GM10847 (cell line): ENCODE data around the gene MBP.
A peak's percentile ranks its signal among the peaks of the same experiment; 100 is the strongest.

Experiments
- POLR2A ChIP-seq: IDR thresholded peaks from 2 replicates; pipeline ENCODE4 v1.6.1; 2011; ENCODE audit not compliant: insufficient read length; ENCODE audit errors: extremely low read depth

Gene MBP

DNA sequence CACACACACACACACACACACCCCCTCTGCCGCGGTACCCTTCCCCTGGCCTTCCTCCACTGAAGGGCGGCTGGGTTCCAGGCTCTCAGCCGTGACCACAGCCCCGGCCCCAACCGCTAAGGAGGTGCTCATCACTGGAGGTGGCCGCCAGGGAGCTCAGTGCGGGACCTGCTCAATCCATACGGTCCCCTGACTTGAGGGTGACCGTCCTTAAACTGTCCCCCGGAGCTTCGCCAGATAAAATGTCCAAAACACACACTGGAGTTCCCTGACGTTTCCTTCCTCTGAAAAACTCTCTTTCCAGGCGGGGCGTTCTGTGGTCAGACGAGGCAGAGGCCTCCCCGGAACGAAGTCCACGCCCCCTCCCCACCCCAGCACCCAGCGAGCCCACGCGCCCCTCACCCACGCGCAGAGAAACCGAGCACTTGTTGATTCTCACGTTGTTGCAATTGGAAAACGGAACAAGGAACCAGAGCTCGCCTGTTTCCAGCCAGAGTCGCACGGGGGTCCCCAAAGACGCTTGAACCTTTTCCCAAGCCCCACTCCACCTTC, 1.4 kb downstream of the MBP start:
- TF ChIP-seq POLR2A, result no peak

DNA sequence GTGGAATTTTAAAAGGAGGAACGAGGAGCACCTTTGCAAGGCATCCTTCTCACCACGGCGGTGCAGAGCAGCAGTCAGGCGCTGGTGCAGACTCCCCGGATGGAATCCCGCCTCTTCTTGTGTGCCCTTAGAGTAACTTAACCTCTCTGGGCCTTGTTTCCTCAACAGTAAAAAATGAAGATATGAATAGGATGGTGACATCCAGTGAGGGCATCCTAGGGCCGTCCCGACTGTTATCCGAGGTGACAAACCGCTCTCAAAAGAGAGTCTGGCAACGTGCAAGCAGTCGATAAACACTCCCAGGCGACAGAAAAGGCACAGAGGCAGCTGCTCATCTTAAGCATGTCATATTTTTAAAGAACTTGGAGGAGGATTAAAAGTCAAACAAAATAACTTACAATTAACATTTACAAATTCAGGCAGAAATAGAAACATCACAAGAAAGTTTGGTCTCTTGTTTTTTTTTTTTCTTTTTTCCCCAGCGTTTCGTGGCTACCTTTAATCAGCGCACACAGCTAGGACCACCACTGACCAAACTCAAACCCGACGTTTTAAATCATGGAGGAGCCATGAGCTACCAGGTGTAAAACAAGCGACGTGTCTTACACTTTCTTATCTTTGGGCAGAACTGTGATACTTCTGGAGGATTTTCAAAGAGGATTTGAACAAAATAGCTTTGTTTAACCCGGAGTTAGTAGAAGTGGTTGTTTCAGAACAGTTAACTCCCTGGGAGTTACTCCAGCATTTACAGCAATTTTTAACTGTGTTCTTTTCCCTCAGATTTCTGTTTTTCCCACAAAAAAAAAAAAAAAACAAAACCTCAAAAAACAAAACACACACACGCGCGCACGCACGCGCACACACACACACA, 2.1 kb downstream of the MBP start:
- no peak for TF ChIP-seq POLR2A

DNA sequence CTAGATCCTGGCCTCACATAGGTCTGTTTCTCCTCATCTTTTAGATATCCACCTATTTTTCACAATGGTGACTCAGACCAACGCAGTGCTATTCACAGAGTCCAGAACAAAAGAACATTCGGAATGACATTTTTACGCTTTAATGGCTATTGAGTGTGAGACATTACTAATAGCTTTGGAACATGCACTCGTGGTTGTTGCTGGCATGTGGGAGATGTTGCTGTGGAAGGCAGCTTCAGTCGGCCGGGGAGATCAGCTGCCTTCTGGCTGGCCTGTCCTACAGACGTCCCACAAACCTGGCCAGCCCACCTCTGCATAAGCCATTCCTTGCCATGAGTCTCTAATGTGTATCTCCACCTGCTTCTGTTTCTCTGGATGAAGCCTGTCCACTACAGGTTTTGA, 3.4 kb downstream of the MBP start:
- no peak for TF ChIP-seq POLR2A

DNA sequence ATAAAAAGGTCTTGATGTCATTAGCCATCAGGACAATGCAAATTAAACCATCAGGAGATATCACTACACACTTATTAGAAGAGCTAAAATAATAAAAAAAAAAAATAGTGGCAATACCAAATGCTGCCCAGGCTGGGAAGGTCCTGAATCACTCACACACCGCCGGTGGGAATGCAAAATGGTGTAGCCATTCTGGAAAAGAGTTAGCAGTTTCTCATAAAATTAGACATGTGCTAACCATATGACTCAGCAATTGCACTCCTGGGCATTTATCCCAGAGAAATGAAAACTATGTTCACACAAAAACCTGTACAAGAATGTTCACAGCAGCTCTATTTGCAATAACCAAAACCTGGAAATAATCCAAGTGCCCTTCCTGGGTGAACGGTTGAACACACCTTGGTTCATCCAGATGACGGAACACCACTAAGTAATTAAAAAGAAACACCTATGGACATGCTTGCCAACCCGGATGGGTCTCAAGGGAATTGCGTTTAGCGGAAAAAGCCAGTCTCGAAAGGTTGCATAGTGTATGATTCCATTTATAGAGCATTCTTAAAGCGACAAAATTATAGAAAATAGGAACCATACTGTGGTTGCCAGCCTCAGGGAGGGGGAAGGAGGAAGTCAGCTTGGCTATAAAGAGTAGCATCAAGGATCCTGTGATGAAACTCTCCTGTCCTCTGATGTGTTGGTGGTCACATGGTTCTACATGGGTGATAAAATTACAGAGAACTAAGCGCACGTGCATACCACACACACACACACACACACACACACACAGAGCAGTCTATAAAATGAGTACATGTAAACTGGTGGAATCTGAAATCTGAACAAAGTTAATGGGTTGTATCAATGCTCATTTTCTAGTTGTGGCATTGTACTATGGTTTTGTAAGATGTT, 4.6 kb downstream of the MBP start:
- no peak for TF ChIP-seq POLR2A

DNA sequence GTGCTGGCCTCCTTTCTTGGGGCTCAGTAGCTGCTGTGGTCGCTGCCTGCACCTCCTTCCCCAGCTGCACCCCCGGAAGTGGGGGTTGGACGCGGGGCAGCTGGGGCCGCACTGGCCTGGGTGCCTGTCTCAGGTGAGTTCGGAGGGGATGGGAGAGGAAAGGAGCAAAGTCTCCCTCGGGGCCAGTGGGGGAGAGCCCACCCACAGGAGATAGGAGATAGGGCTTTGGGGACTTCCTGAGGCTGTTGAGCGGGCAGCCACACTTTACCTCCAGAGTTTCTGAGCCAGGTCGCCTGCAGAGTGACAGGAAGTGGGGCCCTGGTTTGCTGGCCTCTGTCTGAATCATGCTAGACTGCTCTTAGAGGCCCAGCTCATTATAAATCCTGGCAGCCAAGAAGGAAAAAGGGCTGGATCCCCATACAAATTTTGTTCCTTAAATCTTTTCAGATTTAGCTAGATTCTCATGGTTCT, 8.1 kb downstream of the MBP start:
- TF ChIP-seq POLR2A, result no peak

DNA sequence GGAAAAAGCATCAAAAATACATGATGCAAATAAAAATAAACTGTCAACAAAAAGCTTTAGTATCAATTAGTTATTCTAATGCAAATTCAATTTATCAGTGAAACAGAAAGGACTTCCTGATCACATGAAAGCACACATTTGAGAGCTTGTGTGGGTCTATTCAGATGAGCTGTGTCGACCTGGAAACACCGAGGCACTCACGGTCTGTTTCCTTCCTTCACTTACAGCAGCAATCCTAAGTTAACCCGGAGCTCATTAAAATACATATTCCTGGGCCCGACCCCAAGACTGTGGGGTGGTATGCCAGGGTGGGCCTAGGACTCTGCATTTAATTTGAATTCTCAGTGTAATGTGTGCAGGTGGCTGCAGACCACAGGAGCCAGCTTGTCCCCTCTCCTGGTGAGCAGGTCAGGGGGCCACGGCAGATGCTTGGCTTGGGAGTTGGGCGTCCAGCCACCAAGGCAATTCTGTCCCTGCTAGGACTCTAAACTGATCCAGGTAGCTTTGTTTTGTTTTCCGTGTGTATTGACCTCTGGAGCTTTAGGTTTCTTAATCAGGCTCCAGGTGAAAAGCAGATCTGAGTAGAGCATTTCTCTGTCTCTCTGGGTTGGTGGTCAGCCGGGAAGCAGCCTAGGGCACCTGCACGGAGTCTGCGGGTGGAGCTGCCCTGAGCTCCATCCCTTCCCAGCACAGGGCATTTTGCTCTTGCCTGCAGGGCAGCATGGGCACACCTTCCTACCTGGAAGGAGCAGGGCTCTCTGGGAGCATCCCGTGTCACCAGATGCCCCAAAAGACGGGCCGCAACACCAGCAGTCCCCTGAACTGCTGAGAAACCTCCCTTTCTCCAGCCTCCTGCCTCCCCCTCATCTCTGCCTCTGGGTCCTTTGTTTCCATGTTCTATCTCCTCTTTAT, 9.0 kb downstream of the MBP start:
- TF ChIP-seq POLR2A, result no peak

DNA sequence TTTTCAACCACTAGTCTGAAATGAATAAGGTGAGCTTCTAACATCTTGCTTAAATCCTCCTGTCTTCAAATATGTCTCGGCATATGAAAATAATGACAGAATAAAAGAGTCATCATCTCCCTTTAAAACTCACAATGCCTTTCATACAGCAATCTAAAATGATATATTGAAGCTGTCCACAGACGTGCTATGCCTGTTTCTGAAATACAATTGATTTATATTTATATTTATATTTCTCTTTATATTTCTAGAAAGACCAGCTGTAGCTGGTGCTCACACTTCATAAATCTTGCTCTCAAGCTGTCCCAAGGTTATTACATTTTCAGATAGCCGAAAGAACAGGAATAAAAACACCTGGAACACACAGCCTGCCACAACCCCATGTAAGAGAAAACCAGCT, 11.1 kb downstream of the MBP start:
- TF ChIP-seq POLR2A, result no peak

DNA sequence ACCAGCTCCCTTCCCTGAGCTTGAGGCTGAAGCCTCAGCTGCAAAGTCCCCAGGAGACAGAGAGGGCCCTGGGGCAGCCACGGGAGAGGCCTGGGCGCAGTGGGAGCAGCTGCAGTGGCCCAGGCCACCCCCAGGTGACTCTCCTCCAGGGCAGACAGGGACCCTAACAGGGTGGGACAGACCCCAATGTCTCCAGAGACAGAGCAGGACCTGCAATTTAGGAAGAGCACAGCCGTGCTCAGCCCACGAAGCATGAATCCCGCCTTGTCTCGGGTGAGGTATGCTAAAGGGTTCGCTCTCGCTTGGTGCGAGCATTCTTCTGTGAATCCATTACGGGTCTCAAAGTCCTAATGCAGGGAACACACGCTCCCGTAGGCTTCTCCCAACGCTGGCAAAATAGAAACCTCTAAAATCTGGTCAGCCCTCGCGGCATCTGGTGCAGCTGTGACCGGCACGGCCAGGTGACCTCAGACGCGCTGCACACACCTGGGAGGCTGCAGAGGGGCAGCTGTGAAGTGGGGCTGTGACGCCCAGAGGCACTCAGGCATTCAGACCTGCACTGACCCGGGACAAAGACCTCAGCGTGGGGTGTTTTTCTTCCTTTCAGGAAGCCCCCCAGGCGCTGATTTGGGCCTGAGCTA, 12.6 kb downstream of the MBP start:
- TF ChIP-seq POLR2A, result no peak

DNA sequence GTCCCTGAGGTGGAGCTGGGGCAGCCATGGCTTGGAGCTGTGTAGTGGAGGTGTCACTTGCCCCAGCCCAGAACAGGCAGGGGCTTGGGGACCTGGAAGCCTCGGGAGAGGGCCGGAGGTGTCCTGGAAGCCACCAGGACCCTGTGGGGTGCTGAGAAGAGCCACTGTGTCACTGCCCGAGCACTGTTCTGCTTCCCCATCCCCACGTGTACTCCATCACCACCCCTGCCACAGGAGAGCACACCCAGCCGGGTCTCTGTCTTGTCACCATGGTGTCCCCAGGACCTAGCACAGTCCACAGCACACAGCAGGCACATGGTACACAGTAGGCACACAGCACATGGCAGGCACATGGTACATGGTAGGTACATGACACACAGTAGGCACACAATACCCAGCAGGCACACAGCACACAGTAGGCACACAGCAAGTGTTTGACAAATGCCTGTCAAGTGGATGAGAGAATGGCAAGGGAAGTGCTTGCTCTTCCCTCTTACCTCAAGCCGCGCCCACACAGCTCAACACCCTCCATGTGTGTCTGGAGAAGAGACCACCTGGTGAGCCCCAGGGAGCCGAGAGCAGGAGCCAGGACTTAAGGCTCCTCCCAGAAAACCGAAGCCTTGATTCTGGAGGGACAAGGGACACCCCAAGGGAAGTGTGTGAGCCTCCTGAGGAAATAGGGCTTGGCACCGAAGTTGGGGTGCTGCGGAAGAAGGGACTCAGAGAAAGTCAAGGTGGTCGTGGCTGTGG, 13.3 kb downstream of the MBP start:
- peak; percentile 12 for TF ChIP-seq POLR2A

DNA sequence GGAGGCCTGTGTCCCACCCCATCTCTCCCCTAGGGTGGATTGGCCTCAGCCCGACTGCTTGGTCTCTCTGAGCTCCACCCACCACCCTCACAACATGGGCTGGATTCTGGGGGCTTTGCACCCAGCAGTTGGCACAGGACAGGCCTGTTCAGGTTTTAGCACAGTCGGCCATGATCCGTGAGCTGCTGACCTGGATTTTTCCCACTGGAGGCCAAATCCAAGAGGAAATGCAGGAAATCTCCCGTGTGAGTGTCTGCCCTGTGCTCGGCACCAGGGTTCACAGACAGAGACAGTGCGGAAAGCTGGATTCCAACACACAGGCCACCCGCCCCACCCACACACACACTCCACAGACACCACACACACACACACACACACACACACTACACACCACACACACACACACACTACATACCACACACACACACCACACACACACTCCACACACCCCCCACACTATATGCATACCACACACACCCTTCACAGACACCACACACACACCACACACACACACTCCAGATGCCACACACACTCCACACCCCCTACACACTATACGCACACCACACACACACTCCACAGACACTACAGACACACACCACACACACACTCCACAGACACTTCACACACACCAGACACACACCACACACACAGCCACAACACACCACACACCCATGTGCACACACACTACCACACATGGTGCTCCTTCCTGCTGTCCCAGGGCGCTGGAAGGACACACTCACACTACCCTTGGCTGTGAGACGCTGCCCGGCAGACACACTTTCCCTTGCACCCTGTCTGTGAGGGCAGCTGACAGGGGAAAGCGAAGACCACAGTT, 14.1 kb downstream of the MBP start:
- no peak for TF ChIP-seq POLR2A

DNA sequence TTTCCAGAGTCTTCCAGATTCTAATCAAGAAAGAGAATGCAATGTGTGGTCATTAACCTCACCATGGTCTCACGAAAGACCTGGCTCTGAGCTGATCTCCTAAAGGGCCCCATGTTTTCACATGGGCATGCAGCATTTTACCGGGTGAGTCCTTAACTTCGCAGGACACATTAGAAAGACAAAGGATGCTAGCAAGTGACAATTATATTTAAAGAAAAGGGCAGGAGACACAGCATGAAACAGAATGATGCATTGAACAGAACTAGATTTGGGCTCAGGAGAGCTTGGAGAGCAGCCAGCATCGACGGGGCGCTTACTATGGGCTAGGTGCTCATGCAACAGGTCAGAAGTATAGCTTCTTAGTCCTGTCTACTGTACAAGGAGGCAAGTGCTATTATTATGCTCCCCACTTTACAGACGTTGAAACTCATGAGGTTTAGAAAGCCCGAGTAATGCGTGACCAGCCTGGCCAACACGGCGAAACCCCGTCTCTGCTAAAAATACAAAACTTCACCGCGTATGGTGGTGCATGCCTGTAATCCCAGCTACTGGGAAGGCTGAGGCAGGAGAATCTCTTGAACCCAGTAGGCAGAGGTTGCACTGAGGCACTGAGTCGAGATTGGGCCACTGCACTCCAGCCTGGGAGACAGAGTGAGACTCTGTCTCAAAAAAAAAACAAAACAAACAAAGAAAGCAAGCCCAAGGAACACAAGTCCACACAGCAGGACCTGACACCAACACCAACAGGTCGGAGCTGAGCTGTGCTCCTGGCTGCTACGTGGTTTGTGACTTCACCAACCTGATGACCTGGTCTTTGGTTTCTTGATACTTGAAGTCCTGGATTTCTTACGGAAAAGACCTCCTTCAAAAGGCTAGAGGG, 16.1 kb downstream of the MBP start:
- TF ChIP-seq POLR2A, result no peak
